NB4 (cell line): ENCODE data around the gene COL1A1.

ENCODE experiments used
- DNase-seq: peaks from one replicate; pipeline ENCODE4 v3.0.0; 2010; ENCODE audit warnings: low read depth
- H3K4me3 ChIP-seq: one replicate; pipeline ENCODE4 v1.5.1; 2011; ENCODE audit warnings: mild to moderate bottlenecking, low read depth, low read length, moderate library complexity
- CTCF ChIP-seq: IDR thresholded peaks from one replicate; pipeline ENCODE4 v1.5.1; 2012; ENCODE audit warnings: low read depth, low read length
- MAX ChIP-seq: IDR thresholded peaks from 2 replicates; pipeline ENCODE4 v1.6.1; 2011; ENCODE audit warnings: low read depth, low read length
- MYC ChIP-seq: IDR thresholded peaks from 2 replicates; pipeline ENCODE4 v1.6.1; 2011; ENCODE audit warnings: low read depth, low read length
- POLR2A ChIP-seq: IDR thresholded peaks from 2 replicates; pipeline ENCODE4 v1.6.1; 2011; ENCODE audit warnings: mild to moderate bottlenecking; ENCODE audit not compliant: insufficient read length; ENCODE audit errors: extremely low read depth

Gene COL1A1

GRCh38 chr17:50144845-50145531, 56.4 kb downstream of the COL1A1 start:
- no peak for TF ChIP-seq MYC
- no peak for TF ChIP-seq POLR2A
- TF ChIP-seq MAX = no peak
- TF ChIP-seq CTCF = no peak
- no peak for DNase-seq
- H3K4me3 ChIP-seq = no peak overlapping the region

- no peak for TF ChIP-seq POLR2A
- no peak for TF ChIP-seq MAX
- no peak overlapping the region for H3K4me3 ChIP-seq
- DNase-seq = no peak
These were observed 57.1 kb downstream of the COL1A1 start for GRCh38 chr17:50144355-50144754.

- no peak for DNase-seq
- TF ChIP-seq MYC (no peak), POLR2A (no peak), MAX (no peak)
- no peak overlapping the region for H3K4me3 ChIP-seq
These were observed 57.8 kb downstream of the COL1A1 start for GRCh38 chr17:50143461-50144176.

GRCh38 chr17:50141745-50142110, 59.7 kb downstream of the COL1A1 start:
- H3K4me3 ChIP-seq = no peak overlapping the region
- DNase-seq = no peak
- TF ChIP-seq CTCF (no peak), MAX (no peak), MYC (no peak), POLR2A (no peak)

DNA sequence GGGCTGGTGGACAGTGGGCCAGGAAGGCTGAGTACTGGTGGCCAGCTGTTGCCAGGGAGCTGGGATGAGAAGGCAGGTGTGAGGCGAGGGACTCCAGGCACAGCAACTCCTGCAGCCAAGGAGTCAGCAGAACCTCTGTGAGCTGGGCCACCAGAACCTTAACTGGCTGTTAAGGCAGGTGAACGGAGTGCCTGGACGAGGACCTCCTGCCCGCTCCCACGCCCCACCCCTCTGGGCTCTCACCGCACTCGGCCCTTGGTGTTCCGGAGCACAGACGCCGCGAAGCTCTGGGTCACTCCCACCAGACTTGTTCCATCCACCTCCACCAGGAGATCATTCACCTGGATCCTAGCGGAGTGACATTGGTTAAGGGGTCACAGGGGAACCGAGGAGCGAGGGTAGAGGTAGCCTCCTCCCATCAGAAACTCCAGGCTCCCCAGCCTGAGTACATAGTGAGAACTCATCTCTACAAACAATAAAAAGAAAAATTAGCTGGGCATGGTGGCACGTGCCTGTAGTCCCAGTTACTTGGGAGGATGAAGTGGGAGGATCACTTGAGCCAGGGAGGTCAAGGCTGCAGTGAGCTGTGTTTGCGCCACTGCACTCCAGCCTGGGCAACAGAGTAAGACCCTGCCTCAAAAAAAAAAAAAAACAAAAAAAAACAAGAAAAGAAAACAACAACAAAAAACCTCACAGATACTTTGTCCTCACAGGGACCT, 60.2 kb downstream of the COL1A1 start:
- TF ChIP-seq MAX (no peak), MYC (no peak), POLR2A (no peak), CTCF (no peak)
- no peak for DNase-seq
- H3K4me3 ChIP-seq = no peak overlapping the region

- peak; percentile 70 for DNase-seq
- TF ChIP-seq CTCF (peak; percentile 45), MYC (no peak), POLR2A (no peak), MAX (peak; percentile 69; the same call in 1 of the 2 replicates)
- no peak overlapping the region for H3K4me3 ChIP-seq
These were observed 61.2 kb downstream of the COL1A1 start for GRCh38 chr17:50139950-50140885.
